ENCODE data around the gene ST3GAL3.

GRCh38 chr1:43688109-43688387, 19.3 kb upstream of the ST3GAL3 start:
- TF ChIP-seq CTCF (conservative IDR thresholded peaks at IDR 0.05 in 1 of 2, IDR thresholded peaks at IDR 0.05 in 1 of 2; ENCODE audit: low read depth in 1 of 2, low read length in 2 of 2) = no peak
- no peak for TF ChIP-seq EZH2 (IDR thresholded peaks at IDR 0.05; ENCODE audit: low read length, missing control alignments)
